Measurements from ENCODE around the gene SLC5A10.

DNA sequence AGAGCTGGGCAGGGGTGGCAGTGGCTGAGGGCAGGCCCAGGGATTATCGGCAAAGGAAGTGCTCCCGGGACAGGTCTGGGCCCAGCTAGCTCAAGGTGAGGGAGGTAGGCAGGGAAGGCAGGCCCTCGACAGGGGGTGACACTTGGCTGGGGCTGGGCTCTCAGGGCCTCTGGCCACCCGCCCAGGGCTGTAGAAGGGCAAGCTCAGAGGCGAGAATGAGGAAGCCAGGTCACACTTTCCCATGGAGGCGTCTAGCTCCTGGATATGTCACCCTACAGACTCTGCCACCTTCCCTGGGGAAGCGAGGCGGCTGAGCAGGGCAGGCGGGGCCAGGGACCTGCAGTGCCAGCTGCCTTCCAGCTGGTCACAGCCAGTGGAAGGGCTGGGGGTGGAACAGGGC lies 33.5 kb downstream of the SLC5A10 start:
- TF ChIP-seq CTCF (IDR thresholded peaks at IDR 0.05), result no peak
- TF ChIP-seq POLR2A (IDR thresholded peaks at IDR 0.05), result no peak
- no peak for TF ChIP-seq POLR2AphosphoS5 (IDR thresholded peaks at IDR 0.05)
